Stimulated activated CD8-positive, alpha-beta memory T cell treated with anti-CD3 and anti-CD28 coated beads, Interleukin-7, amount 100 ng/mL, for 24 hours (primary cell): ENCODE measurements around the gene NR1D1.

Experiments used
- DNase-seq: peaks from one replicate; pipeline ENCODE4 v3.0.0-alpha.2; 2020; ENCODE audit warnings: low read depth

NR1D1 gene

GRCh38 chr17:40111221-40112128, 11.1 kb upstream of the NR1D1 start:
- no peak for DNase-seq

- no peak for DNase-seq
Measured at GRCh38 chr17:40110026-40110845, 9.8 kb upstream of the NR1D1 start.

DNA sequence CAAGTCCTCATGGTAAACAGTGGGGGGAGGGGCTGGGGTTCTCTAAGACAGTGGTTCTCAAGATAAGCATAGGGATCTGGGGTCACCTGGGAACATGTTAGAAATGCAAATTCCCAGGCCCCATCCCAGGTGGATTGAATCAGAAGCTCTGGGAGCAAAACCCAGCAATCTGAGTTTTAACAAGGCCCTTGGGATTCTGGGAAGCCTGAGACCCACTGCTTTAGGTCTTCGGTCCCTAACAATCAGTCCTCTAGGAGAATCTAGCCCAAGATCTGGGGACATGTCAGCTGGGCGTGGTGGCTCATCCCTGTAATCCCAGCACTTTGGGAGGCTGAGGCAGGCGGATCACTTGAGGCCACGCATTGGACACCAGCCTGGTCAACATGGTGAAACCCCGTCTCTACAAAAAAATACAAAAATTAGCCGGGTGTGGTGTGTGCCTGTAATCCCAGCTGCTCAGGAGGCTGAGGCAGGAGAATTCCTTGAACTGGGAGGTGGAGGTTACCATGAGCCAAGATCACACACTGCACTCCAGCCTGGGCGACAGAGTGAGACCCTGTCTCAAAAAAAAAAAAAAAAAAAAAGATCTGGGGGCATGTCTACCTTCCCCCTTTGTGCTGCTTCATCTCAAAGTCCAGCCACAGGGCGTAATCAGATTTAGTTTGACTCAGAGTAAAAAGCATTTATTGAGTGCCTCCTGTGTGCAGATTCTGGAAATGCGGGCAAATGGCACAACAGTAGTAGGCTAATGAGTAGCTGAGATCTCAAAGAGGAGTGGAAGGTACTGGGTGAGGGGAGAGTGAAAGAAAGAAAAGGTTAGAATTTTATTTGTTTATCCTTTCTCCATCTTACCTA, 8.8 kb upstream of the NR1D1 start:
- DNase-seq = no peak

DNA sequence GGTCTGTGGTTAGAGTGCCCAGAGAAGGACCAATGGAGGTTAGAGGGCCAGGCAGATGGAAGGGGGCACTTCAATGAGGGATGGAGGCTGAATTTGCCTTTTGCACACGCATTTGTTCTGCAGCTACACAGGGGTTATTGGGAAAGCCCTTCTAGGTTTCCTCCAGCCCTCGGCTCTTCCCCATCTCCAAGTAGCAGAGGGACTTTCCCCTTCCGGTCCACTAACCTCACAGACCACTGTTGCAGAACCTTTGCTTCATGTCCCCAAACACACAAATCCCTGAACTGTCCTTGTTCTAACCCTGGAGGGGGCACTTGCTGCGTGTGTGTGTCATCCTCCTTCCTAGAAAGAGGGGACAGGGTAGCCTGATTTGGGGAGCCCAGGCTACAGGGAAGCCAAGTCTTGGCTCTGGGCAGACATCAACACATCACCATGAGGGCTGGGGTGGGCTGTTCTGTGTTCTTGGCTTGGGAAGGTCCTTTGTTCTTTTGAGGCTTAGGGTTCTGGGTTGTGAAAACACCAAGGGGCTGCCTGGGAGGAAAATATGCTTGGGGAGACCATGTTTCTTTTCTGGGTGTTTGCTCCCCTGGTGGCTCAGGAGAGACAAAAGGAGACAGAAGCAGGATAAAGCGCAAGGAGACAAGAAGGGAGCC, 7.3 kb upstream of the NR1D1 start:
- no peak for DNase-seq

DNA sequence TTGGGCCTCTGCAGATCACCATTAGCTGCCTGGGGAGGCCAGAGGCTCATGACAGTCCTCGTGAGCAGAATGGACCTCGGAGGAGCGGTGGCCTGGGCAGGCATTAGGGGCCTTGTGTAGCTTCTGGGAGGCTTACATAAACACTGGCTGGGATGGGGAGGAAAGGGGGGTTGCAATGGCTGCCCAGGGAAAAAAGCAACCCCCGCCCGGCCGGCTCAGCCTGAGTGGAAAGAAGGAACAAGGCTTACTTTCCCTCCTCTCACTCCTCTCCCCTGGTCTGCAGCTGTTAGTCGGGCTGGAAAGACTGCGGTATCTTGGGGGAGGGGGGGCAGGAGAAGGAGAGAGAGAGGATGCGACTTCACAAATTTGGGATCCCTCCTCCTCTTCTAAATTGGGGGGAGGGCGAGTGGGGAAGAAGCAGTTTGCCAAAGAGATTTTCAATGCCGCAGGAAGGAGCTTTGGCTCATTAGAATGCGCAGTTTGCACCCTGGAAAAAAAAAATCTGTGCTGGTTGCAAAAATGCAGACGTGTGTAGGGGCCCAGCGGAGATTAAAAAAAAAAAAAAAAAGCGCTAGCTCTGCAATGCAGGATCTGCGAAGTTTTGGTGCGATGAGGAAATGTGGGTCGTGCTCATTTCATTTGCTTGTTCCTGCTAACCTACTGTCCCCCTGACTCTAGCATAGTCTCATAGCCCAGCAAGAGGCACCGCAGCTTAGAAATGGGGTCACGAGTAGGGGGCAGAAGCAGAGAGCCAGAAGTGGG, 6.6 kb upstream of the NR1D1 start:
- DNase-seq = no peak

DNA sequence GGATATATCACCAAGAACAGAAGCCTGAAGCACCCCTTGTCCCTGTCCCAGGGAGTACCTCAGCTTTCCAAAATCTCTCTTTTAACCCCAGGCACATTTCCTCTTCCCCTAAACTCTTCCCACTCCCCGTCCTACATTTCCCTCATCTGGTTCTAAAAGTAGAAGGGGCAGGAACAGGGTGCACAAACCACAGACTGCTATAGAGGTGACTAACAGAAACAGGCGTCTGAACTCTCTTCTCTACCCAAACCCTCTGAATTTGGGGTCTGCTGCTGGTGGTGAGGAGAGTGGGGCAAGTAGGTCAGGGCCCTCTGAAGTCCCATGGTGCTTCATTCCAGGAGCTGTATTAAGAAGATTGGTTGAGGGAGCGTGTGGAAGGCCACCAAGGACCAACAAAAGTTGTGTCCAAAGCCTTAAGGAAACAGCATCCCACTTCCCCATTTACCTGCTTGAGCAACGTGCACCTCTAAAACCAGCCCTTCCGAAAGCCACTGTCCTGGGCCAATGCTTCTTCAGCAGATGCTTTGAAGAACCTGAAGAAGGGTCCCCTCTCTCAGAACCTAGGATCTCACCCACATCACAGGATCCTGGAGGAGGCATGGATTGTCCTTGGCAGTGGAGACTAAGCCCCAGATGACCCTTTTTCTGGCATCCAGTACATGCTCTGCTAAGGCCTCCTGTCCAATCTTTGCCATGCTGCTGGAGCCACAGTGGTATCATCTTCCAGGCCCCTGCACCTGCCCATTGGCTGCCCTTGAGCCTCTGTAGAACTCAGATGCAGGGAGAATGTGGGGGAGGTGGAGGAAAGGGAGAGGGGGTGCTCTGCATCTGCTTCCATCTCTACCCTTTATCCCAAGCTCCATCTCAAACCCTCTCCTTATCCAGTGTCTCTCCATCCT, 5.7 kb upstream of the NR1D1 start:
- no peak for DNase-seq

- no peak for DNase-seq
Measured at GRCh38 chr17:40104594-40105486, 4.5 kb upstream of the NR1D1 start.

GRCh38 chr17:40103688-40104087, 3.3 kb upstream of the NR1D1 start:
- no peak for DNase-seq

GRCh38 chr17:40103071-40103661, 2.8 kb upstream of the NR1D1 start:
- no peak for DNase-seq

- no peak for DNase-seq
Measured at GRCh38 chr17:40101367-40102210, 1.2 kb upstream of the NR1D1 start.

DNA sequence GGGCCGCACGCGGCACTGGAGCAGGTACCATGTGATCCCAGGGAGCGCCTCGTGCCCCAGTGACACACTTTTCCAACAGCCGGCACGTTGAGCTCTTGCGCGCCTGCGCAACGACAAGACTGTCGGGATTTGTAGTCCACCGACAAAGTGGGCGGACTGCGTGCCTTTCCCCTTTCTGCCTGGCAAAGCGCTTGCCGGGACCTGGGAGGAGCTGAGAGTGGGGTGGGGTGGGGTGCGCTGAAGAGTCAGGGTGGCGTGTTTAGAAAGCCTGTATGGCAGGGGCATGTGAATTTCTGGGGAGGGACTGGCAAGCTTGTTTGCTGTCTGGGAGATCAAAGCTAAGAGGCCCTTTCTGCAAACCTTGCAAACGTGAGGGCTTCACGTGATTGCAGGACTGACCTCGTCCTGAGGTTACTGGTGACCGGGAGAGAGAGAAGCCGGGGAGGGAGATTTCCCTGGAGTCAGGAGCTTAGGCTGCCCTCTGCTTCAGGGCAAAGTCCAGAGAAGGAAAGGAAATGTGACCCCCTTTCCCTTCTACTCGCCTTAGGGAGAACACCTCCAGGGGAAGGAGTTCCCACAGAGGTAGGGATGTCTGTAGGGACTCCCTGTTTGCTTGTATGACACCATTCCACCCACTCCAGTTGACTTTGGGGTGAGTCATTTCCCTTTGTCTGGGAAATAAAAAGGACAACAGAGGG, 429 bp upstream of the NR1D1 start:
- peak; percentile 71 for DNase-seq

DNA sequence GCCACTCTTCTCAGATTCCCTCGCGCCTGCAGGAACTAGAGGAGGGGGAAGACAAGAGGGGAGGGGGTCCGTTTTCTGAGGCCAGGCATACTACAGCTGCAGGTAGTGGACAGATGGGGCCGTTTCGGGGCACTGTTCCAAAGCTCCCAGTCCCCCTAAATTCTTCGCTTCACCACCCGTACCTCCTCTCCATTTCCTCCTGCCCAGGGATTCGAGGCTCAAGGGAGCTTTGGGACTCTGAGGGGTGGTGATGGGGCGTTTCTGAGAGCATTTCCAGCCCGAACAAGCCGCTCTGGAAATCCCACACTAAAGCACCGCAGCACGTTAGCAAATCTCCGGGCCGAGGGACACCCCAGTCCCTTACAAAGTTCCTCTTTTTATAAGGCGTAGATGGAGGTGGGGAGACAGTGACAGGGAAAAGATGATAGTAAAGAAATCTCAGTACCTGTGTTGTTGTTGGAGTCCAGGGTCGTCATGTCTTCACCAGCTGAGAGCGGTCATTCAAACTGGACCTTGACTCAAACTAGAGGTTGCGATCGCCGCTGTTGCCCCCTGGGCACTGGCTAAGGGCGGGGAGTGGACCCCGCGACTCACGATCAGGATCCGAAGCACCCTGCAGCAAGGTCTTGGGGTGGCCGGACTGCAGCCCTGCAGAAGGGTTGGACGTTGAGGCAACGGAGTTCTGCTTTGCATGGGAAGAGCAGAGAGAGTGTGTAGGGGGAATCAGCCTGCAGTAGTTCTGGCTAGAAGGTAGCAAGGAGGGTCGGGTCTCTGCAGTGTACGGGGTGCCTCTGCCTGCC, 570 bp downstream of the NR1D1 start:
- DNase-seq = no peak

DNA sequence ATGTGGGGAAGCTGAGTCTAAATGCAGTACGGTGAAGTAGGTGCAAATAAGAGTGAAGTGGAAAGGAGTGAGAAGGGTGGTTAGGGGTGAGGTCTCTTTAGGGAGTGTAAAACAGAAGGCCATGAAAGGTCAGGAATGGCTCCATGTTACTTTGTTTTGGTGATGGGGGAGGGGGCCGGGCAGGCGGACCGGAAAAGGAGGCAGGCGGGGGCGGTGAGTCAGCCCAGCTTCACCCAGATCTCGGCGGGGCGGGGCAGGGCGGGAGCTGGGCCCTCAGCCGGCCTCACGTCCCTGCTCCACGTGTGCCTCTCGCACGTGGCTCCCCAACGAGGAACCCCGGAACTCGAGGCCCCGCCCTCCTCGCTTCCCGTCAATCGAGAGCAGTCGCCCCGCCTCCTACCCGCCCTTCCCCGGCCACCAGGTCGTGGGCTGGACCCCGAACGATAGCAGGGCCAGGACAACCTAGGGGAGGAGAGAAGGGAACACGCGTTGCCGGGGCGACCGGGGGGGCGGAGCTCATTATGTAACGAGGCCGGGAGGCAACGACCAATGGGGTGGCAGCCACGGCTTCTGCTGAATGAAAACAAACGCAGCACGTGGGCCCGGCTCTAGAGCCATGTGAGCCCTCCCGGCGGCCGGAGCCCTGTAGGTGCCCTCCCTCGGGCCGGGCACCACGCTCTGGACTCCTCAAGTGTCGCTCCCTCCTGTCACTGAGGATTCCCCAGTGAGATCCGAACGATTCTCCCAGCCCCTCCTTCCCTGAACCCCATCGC, 1.4 kb downstream of the NR1D1 start:
- DNase-seq = peak; percentile 98

DNA sequence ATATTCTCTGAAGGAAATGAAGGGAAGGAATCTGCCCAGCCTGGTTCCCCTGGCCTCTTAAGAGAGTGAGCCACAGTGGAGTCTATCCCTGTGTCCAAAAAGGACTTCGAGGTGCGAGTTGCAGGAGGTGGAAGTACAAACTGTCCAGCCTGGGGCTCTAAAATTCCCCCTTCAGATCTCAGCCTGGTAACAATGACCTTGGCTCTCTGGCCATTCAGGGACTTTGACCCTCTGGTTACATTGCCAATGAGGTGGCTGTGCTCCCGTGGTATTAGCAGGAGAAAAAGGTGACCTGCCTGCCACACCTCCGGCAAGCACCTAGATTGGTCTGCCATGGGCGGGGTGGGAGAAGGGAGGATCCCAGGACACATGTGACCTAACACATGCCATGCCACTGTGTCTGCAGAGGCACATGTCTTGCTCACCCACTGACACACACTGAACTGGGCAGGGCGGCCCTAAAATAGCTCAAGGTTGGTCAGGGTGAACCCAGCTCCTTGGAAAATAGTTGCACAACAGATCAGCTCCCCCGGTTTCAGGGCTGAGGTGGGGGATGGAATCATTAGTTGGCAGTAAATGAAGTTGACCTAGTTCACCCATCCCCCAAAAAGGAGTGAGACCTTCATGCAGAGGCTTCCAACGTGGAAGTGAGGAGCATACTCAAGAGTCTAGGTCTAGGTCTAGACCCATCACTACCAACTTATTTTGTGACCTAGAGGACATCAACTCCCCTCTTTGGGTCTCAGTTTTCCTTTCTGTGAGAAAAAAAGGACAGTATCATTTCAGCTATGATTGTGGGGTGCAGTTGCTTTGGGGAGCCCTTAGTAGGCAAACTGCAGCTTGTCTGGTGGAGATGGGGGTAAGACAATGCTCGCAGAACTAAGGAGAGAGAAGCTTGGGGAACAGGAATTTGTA, 2.2 kb downstream of the NR1D1 start:
- DNase-seq = no peak
